ENCODE measurements around the gene FGD2. TPM values are rescaled to one million over a fixed set of nuclear protein-coding genes. Genes with fewer than 3 reads are reported as not detected.

Gene FGD2
- total and polyA plus RNA-seq, 2 donors (not counting 1 experiment from before 2014, with no cell fraction given) = 352 to 682 TPM

DNA sequence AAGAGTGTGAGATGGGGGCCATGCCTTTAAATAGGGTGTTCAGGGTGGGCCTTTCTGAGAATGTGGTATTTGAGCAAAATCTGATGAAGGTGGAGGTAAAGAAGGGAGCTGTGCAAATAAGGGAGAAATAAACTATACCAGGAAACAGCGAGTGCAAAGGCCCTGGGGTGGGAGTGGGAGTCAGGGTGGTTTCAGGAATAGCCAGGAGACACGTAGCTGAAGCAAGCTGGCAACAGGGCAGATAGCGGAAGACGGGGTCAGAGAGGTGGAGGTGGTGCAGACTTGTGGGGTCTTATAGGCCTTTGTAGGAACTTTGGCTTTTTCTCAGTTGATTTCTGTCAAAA lies 51.6 kb downstream of the FGD2 start:
- TF ChIP-seq, protein P1, sequence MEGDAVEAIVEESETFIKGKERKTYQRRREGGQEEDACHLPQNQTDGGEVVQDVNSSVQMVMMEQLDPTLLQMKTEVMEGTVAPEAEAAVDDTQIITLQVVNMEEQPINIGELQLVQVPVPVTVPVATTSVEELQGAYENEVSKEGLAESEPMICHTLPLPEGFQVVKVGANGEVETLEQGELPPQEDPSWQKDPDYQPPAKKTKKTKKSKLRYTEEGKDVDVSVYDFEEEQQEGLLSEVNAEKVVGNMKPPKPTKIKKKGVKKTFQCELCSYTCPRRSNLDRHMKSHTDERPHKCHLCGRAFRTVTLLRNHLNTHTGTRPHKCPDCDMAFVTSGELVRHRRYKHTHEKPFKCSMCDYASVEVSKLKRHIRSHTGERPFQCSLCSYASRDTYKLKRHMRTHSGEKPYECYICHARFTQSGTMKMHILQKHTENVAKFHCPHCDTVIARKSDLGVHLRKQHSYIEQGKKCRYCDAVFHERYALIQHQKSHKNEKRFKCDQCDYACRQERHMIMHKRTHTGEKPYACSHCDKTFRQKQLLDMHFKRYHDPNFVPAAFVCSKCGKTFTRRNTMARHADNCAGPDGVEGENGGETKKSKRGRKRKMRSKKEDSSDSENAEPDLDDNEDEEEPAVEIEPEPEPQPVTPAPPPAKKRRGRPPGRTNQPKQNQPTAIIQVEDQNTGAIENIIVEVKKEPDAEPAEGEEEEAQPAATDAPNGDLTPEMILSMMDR (IDR thresholded peaks at IDR 0.05) = no peak
- no peak for TF ChIP-seq EZH2 (IDR thresholded peaks at IDR 0.05; ENCODE audit: borderline replicate concordance, insufficient read depth, low read depth, low read length, poor library complexity, severe bottlenecking)
- H3K9me3 Mint-ChIP-seq (ENCODE audit: insufficient read depth) = no peaks in the 10 kb centered on the region
- no peak overlapping the region for H2AFZ ChIP-seq (ENCODE audit: insufficient read depth, low read depth, low read length, poor library complexity, severe bottlenecking)
- ATAC-seq (ENCODE audit: low read depth) (no peak), DNase-seq (no peak)
- peaks cover 2% of the 10 kb centered on the region for H3K4me1 Mint-ChIP-seq
- POLR2A ChIA-PET = no interaction called here
- H3K27ac Mint-ChIP-seq = no peak overlapping the region
- peaks cover 0 to 3% of the 10 kb centered on the region in 2 donors for H3K4me1 ChIP-seq (ENCODE audit: control insufficient read depth in 2 of 2, insufficient read depth in 2 of 2, low read length in 2 of 2)
- H3K4me3 ChIP-seq (ENCODE audit: control extremely low read depth in 1 of 5, extremely low read depth in 1 of 5, insufficient read depth in 1 of 5, low read depth in 2 of 5, low read length in 4 of 5) = no peak overlapping the region
- H3K4me3 Mint-ChIP-seq = no peak overlapping the region
- peaks cover 0 to 4% (median 0%) of the 10 kb centered on the region in 3 donors for H3K9me3 ChIP-seq (ENCODE audit: control extremely low read depth in 1 of 3, control insufficient read depth in 2 of 3, insufficient read depth in 1 of 3, low read length in 2 of 3)
- intact Hi-C loops (cut with micrococcal nuclease) = no loop called here
- H3K79me2 ChIP-seq (ENCODE audit: control insufficient read depth, insufficient read depth, low read length) = no peaks in the 10 kb centered on the region
- WGBS (ENCODE audit: insufficient coverage) = 96% methylated on average over 4 of the region's 4 CpGs
- no peak overlapping the region for H3K9ac ChIP-seq (ENCODE audit: low read length)
- H3K4me2 ChIP-seq (replicated peaks; ENCODE audit: low read depth, low read length, poor library complexity, severe bottlenecking) = no peak overlapping the region
- no peaks in the 10 kb centered on the region for H4K20me1 ChIP-seq (ENCODE audit: control insufficient read depth, insufficient read depth, low read length, poor library complexity, severe bottlenecking)
- CTCF ChIA-PET = interaction anchor here (1.8 to 13.4 kb wide), 3 partner anchors 29 to 151 kb away, joined by 10 to 430 read pairs (median 199); no protein-coding TSS in a partner anchor
- H3K27me3 ChIP-seq (replicated peaks in 1 of 4; ENCODE audit: control extremely low read depth in 1 of 4, control insufficient read depth in 3 of 4, insufficient read depth in 4 of 4, low read length in 3 of 4) = no peaks in the 10 kb centered on the region
- H3K27ac ChIP-seq (ENCODE audit: low read length in 2 of 2) = no peak overlapping the region
- no peaks in the 10 kb centered on the region for H3K36me3 ChIP-seq (replicated peaks in 1 of 2; ENCODE audit: control extremely low read depth in 1 of 2, control insufficient read depth in 1 of 2, extremely low read depth in 1 of 2, insufficient read depth in 2 of 2, low read length in 1 of 2)
- H3K27me3 Mint-ChIP-seq = no peaks in the 10 kb centered on the region

DNA sequence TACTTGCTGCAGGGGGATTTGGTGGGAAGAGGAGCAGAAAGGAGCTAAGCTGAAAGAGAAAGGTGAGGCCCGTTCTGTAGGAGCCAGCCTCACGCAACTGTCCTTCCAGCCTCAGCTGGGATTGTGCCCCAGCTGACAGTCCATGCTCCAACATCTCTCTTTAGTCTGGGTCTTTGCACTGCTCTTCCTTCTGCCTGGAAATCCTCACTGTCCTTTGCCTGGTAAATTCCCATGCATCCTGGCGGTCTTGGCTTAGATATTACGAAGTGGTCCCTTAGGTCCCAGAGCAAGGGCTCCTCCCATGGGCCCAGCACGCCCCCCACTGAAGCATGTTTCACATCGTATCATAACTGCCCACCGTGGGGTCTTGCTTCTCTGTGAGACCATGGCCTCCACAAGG lies 52.2 kb downstream of the FGD2 start:
- ATAC-seq (ENCODE audit: low read depth) (no peak), DNase-seq (no peak)
- TF ChIP-seq EZH2 (IDR thresholded peaks at IDR 0.05; ENCODE audit: borderline replicate concordance, insufficient read depth, low read depth, low read length, poor library complexity, severe bottlenecking) = no peak
- TF ChIP-seq, protein P1 (IDR thresholded peaks at IDR 0.05) = no peak
- Histone ChIP-seq H3K4me2 (replicated peaks; ENCODE audit: low read depth, low read length, poor library complexity, severe bottlenecking) (no peak overlapping the region), H3K4me1 (ENCODE audit: control insufficient read depth in 2 of 2, insufficient read depth in 2 of 2, low read length in 2 of 2) (no peaks in the 10 kb centered on the region), H3K79me2 (ENCODE audit: control insufficient read depth, insufficient read depth, low read length) (no peaks in the 10 kb centered on the region), H3K36me3 (replicated peaks in 1 of 2; ENCODE audit: control extremely low read depth in 1 of 2, control insufficient read depth in 1 of 2, extremely low read depth in 1 of 2, insufficient read depth in 2 of 2, low read length in 1 of 2) (no peaks in the 10 kb centered on the region), H3K4me3 (ENCODE audit: control extremely low read depth in 1 of 5, extremely low read depth in 1 of 5, insufficient read depth in 1 of 5, low read depth in 2 of 5, low read length in 4 of 5) (no peak overlapping the region), H2AFZ (ENCODE audit: insufficient read depth, low read depth, low read length, poor library complexity, severe bottlenecking) (no peak overlapping the region), H3K27ac (ENCODE audit: low read length in 2 of 2) (no peak overlapping the region), H4K20me1 (ENCODE audit: control insufficient read depth, insufficient read depth, low read length, poor library complexity, severe bottlenecking) (no peaks in the 10 kb centered on the region), H3K27me3 (replicated peaks in 1 of 4; ENCODE audit: control extremely low read depth in 1 of 4, control insufficient read depth in 3 of 4, insufficient read depth in 4 of 4, low read length in 3 of 4) (no peaks in the 10 kb centered on the region), H3K9me3 (ENCODE audit: control extremely low read depth in 1 of 3, control insufficient read depth in 2 of 3, insufficient read depth in 1 of 3, low read length in 2 of 3) (peaks cover 0 to 4% (median 0%) of the 10 kb centered on the region in 3 donors), H3K9ac (ENCODE audit: low read length) (no peak overlapping the region)
- WGBS (ENCODE audit: insufficient coverage) = 95% methylated on average over 7 of the region's 7 CpGs
- no peak overlapping the region for H3K4me3 Mint-ChIP-seq
- ChIA-PET POLR2A (no interaction called here), CTCF (interaction anchor here (1.0 to 13.4 kb wide), 4 partner anchors 10 to 150 kb away, joined by 3 to 430 read pairs (median 104); no protein-coding TSS in a partner anchor)
- H3K9me3 Mint-ChIP-seq (ENCODE audit: insufficient read depth) = no peaks in the 10 kb centered on the region
- peaks cover 2% of the 10 kb centered on the region for H3K4me1 Mint-ChIP-seq
- intact Hi-C loops (cut with micrococcal nuclease) = no loop called here
- peak overlapping the region; percentile 26 for H3K27ac Mint-ChIP-seq
- no peaks in the 10 kb centered on the region for H3K27me3 Mint-ChIP-seq
